Large intestine (tissue), 3 donors: ENCODE results near the gene UEVLD. TPM values are rescaled to one million over a fixed set of nuclear protein-coding genes. Genes with fewer than 3 reads are reported as not detected.

Experiments used
- DNase-seq, 2 donors: peaks; one replicate each; pipeline versions ENCODE4 v3.0.0 to v3.0.0-alpha.2; 2013
- H3K27ac ChIP-seq: one replicate; pipeline ENCODE4 v1.5.1; 2013; ENCODE audit warnings: low read length
- H3K27me3 ChIP-seq: 2 replicates; pipeline ENCODE4 v1.6.1; 2013; ENCODE audit warnings: low read length; ENCODE audit not compliant: control insufficient read depth, insufficient read depth
- H3K36me3 ChIP-seq: 2 replicates; pipeline ENCODE4 v1.6.1; 2013; ENCODE audit warnings: low read length; ENCODE audit not compliant: control insufficient read depth, insufficient read depth
- H3K4me1 ChIP-seq: one replicate; pipeline ENCODE4 v1.6.1; 2013; ENCODE audit warnings: low read length; ENCODE audit not compliant: control insufficient read depth, insufficient read depth
- H3K4me3 ChIP-seq: one replicate; pipeline ENCODE4 v1.5.1; 2013; ENCODE audit warnings: low read length
- H3K9me3 ChIP-seq: one replicate; pipeline ENCODE4 v1.6.1; 2013; ENCODE audit warnings: mild to moderate bottlenecking, low read depth, low read length, moderate library complexity; ENCODE audit not compliant: control insufficient read depth
- WGBS: methylation state at CpG from one replicate; pipeline ENCODE4 v1.1.5; 2013; ENCODE audit warnings: low lambda C conversion rate; ENCODE audit not compliant: insufficient coverage; 5-methylcytosine and 5-hydroxymethylcytosine counted together
- polyA plus RNA-seq: library from polyadenylated mRNA; unstranded; fragments of 120-200 nt; gene quantifications from one replicate; pipeline ENCODE4 v1.2.1, GENCODE V29; 2013

Gene UEVLD
- polyA plus RNA-seq, 1 donor: 19.5 TPM

DNA sequence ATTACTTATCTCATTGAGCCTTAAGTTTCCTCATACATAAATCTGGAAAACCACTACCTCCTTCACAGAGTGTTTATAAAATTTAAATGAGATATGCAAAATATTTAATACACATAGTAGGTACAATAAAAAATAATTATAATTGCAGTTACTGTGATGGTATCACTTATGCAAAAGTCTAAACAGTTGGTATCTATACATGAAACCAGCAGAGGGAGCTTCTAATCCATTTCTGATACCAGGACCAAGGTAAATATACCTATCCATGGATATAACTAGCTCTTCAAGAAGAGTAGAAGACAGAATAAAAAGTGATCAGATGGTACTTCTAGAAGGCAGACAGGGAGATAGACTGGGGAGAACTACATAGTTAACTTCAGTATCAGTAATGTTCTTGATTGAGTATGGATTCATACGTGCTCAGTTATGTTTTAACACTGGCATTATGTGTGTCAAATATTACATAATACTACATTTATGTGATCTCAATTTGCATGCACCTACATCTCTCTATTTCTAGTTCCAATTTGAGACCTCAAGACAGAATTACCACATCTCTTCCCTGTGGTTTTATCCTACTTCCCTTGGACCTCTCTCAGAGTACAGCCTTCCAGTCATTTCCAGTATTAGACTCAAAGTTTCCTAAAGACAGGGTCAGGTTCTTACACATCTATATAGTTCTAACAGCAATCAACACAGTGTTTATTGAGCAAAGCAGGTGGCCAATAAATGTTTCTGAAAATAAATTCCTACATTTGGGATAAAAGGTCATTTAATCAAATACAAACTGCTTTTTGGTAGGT, 48.1 kb downstream of the UEVLD start:
- H3K27ac ChIP-seq: no peak overlapping the region
- H3K36me3 ChIP-seq: peaks cover 37% of the 10 kb centered on the region
- no CpG with 5 or more reads among the region's 1 CpG for WGBS
- no peaks in the 10 kb centered on the region for H3K4me1 ChIP-seq
- H3K4me3 ChIP-seq: no peak overlapping the region
- no peaks in the 10 kb centered on the region for H3K27me3 ChIP-seq
- peak in 1 of 2 donors; percentile 23 for DNase-seq
- H3K9me3 ChIP-seq: no peaks in the 10 kb centered on the region

DNA sequence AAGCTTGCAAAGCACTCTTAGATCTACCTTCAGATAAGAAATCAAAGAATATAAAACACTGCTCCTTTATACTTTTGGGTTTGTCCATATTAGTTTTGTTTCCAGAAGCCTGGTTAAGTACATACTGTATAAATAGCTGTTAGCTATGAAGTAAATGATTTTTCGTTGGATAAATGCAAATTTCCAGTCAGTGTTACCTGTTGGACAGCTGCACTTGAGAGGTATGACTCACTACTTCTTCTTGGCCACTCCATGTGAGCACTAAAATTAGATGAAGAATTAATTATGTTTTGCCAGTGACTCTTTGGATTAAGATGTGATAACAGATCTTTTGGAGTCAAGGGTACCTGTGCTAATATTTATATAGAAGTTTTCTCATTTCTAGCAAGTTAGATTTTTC, 52.3 kb downstream of the UEVLD start:
- 50% methylated on average over 1 of the region's 1 CpG for WGBS
- DNase-seq: no peak
- peaks cover 22% of the 10 kb centered on the region for H3K36me3 ChIP-seq
- no peak overlapping the region for H3K27ac ChIP-seq
- H3K4me1 ChIP-seq: no peaks in the 10 kb centered on the region
- no peaks in the 10 kb centered on the region for H3K27me3 ChIP-seq
- no peaks in the 10 kb centered on the region for H3K9me3 ChIP-seq
- H3K4me3 ChIP-seq: no peak overlapping the region

DNA sequence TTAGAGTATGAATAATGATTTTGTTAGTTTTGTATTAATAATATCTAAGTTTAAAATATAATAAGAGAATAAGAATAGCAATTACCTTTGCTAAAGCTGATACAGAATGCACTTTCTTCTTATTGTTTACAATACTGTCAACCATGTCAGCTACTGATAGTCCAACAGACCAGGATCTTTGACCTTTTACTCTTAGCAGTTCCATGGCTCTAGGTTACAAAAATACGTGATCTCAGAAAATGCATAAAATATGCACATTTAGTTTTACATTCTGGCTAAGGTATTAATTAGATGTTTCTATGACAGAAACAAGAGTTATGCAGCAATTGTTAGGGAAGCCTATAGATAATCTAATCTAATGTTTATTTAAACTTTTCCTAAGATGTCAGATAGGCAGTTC, 54.3 kb downstream of the UEVLD start:
- DNase-seq: no peak
- Histone ChIP-seq H3K9me3 (no peaks in the 10 kb centered on the region), H3K36me3 (peaks cover 20% of the 10 kb centered on the region), H3K4me1 (no peaks in the 10 kb centered on the region), H3K4me3 (no peak overlapping the region), H3K27ac (no peak overlapping the region), H3K27me3 (no peaks in the 10 kb centered on the region)
- no CpG with 5 or more reads among the region's 1 CpG for WGBS

DNA sequence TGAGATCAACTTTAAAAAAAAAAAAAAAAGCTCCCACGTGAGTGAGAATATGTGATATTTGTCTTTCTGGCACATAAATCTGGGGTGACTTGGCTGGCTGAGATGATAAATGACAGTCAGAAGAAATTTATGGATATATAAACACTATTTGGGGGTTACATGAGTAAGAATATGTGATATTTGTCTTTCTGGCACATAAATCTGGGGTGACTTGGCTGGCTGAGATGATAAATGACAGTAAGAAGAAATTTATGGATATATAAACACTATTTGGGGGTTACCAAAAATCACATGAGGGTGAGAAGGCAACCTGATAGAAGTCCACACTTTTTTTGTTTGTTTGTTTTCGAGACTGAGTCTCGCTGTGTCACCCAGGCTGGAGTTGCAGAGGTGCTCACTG, 55.2 kb downstream of the UEVLD start:
- H3K36me3 ChIP-seq: peaks cover 20% of the 10 kb centered on the region
- no peaks in the 10 kb centered on the region for H3K4me1 ChIP-seq
- H3K4me3 ChIP-seq: no peak overlapping the region
- WGBS: no CpG with 5 or more reads among the region's 3 CpGs
- H3K27ac ChIP-seq: no peak overlapping the region
- H3K9me3 ChIP-seq: no peaks in the 10 kb centered on the region
- H3K27me3 ChIP-seq: no peaks in the 10 kb centered on the region
- DNase-seq: no peak

DNA sequence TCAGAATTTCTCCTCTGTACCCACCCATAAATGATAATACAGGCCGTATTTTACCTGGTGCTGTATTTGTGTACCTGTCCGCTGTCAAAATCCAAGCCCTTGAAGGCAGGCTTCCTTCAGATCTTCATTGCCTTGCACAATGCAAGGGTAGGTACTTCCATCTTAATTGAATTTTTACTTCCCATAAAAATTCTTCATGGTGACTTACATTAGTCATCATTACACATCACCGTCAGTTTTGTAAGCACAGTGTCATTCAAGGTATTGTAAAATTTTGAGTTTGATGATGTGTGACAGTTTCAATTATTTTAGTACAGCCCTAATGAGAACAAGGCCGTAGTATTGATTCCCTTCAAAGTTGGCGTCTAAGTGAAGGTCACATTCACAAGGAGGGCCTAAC, 61.0 kb downstream of the UEVLD start:
- Histone ChIP-seq H3K36me3 (peaks cover 9% of the 10 kb centered on the region), H3K4me3 (peak overlapping the region; percentile 80), H3K9me3 (no peaks in the 10 kb centered on the region), H3K4me1 (peaks cover 4% of the 10 kb centered on the region), H3K27me3 (no peaks in the 10 kb centered on the region), H3K27ac (peak overlapping the region; percentile 96)
- DNase-seq: peak; percentile 15 to 61
- WGBS: 10% methylated on average over 2 of the region's 5 CpGs

DNA sequence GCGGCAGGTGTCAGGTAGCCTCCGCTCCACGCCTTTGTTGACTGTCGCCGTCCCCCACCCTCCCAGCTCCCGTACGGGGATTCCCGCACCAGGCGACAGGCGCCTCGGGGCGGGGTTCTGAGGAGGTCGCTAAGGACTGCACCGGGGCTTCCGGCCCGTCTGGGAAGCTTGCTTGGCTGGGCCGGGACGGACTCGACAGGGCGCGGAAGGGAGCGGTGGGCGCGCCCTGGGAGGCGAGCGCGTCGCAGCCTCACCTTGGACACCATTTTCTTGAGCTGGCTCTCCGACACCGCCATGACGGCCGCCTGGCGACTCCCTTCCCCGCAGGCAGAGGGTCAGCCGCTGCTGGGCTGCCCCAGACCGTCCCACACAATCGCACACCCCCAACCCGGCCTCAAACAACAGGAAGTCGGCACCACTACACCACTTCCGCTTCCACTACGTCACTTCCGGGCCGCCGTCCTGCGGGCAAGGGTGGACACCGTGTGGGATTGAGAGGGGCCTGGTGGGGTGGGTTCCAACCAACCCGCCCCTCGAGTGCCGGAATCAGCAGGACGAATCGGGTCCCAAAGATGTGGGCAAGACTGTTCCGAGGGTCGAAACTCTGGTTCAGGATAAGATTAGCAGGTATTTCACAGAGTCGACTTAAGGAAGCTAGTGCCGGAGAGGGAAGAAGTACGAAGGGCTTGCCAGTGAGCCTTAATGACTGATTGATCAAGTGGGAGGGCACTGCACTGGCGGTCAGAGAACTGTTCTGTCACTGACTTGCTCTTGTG, 61.8 kb downstream of the UEVLD start, which contains the start of gene TSG101:
Gene TSG101 (minus strand): TSS at position 422 of the 776 bp plus-strand sequence. CDS start 126 bp downstream, at position 296.
- Histone ChIP-seq H3K4me1 (peaks cover 4% of the 10 kb centered on the region), H3K27me3 (no peaks in the 10 kb centered on the region), H3K4me3 (peak within 1 kb of the TSS; percentile 80), H3K27ac (peak within 1 kb of the TSS; percentile 96), H3K9me3 (no peaks in the 10 kb centered on the region), H3K36me3 (peaks cover 5% of the 10 kb centered on the region)
- 0% methylated on average over 2 of the region's 57 CpGs for WGBS
- DNase-seq: peak; percentile 94 to 98

DNA sequence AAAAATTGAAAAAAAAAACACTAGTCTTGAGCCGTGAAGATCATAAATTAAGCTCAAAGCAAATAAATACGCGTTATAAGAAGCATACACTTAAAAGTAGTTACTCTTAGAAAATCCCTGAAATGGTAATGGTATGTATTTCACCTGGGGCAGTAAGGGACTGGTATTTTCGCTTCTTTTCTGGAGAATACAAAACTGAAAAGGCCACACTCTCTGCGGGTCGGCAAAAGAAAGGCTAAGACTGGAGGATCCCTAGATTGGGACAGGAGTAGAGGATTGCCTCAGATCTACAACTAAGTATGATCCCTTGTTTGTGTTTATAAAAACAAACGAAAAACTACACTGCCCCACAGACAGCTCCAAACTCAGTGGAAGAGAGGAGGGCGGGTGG, 62.4 kb downstream of the UEVLD start:
- peaks cover 5% of the 10 kb centered on the region for H3K36me3 ChIP-seq
- H3K9me3 ChIP-seq: no peaks in the 10 kb centered on the region
- H3K27me3 ChIP-seq: no peaks in the 10 kb centered on the region
- peak overlapping the region; percentile 96 for H3K27ac ChIP-seq
- no CpG with 5 or more reads among the region's 8 CpGs for WGBS
- H3K4me1 ChIP-seq: peaks cover 4% of the 10 kb centered on the region
- H3K4me3 ChIP-seq: peak overlapping the region; percentile 80
- DNase-seq: no peak

DNA sequence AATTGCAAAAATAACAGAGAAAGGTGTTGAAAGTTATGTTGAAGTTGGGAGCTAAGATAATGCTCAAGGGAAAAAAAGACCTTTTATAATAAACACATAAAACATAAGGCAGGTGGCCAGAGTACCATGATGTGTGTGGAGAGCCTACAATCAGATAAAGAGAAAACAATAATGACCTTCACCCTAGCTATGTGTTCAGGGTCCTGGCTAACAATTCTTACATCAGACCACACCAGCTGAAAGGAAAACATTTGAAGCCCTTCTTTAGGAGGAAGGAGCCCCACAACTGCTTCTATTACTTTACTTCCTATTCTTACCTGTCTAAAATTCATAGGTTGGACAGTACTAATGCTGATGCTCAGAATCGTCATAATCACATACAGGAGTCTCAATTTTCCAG, 64.3 kb downstream of the UEVLD start:
- Histone ChIP-seq H3K4me1 (peaks cover 4% of the 10 kb centered on the region), H3K27ac (no peak overlapping the region), H3K4me3 (no peak overlapping the region), H3K9me3 (no peaks in the 10 kb centered on the region), H3K36me3 (peaks cover 5% of the 10 kb centered on the region), H3K27me3 (no peaks in the 10 kb centered on the region)
- 80% methylated on average over 1 of the region's 1 CpG for WGBS
- DNase-seq: peak in 1 of 2 donors; percentile 19

DNA sequence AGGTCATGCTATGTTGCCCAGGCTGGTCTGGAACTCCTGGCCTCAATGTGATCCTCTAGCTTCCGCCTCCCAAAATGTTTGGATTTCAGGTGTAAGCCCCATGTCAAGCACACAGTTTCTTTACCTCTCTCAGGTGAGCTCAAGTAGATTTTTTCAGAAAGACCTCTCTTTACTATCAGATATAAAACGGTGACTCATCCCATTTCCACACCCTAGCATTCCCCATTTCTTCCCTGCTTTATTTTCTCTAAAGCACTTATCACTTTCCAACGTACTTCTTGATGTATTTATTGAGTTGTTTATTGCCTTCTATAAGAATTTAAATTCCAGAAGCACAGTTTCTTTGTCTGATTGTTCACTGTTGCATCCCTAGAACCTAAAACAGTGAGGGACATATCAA, 65.5 kb downstream of the UEVLD start:
- H3K27me3 ChIP-seq: no peaks in the 10 kb centered on the region
- H3K36me3 ChIP-seq: peaks cover 11% of the 10 kb centered on the region
- no peak for DNase-seq
- no peak overlapping the region for H3K27ac ChIP-seq
- no peak overlapping the region for H3K4me3 ChIP-seq
- H3K9me3 ChIP-seq: no peaks in the 10 kb centered on the region
- H3K4me1 ChIP-seq: peaks cover 4% of the 10 kb centered on the region
- WGBS: 33% methylated on average over 1 of the region's 3 CpGs

DNA sequence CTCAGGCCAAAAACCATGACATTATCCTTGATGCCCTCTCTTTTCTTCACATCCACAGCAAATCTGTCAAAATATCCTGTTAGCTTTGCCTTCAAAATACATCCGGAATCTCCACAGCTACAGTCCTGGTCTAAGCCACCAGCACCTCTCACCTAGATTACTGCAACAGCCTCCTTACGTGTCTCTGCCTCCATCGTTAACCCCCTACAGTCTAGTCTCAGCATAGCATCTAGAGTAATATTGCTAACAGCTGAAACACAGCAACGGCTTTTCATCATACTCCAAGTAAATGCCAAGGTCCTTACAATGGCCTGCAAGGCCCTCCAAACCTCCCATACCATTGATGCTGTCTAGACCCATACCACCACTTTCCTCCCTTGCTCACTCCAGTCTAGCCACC, 66.1 kb downstream of the UEVLD start:
- peak in 1 of 2 donors; percentile 5 for DNase-seq
- H3K4me1 ChIP-seq: peaks cover 4% of the 10 kb centered on the region
- no peaks in the 10 kb centered on the region for H3K27me3 ChIP-seq
- no peak overlapping the region for H3K4me3 ChIP-seq
- H3K27ac ChIP-seq: no peak overlapping the region
- H3K36me3 ChIP-seq: peaks cover 11% of the 10 kb centered on the region
- WGBS: no CpG with 5 or more reads among the region's 4 CpGs
- H3K9me3 ChIP-seq: no peaks in the 10 kb centered on the region
